ENCODE results near the gene IL21.

The IL21 gene

GRCh38 chr4:122632396-122633143 is 11.7 kb upstream of the IL21 start:
- no peak for DNase-seq

- DNase-seq, result no peak
These were observed 4.3 kb upstream of the IL21 start for GRCh38 chr4:122625156-122625555.

- no peak for DNase-seq
These were observed 3.3 kb upstream of the IL21 start for GRCh38 chr4:122624205-122624604.

GRCh38 chr4:122623637-122624166 is 2.8 kb upstream of the IL21 start:
- DNase-seq, result no peak

- no peak for DNase-seq
These were observed 1.5 kb upstream of the IL21 start for GRCh38 chr4:122622400-122622799.

- DNase-seq, result no peak
These were observed 1.3 kb downstream of the IL21 start for GRCh38 chr4:122619611-122620010.

GRCh38 chr4:122617597-122618593 is 3.0 kb downstream of the IL21 start:
- DNase-seq, result no peak

- no peak for DNase-seq
These were observed 3.8 kb downstream of the IL21 start for GRCh38 chr4:122616915-122617596.

GRCh38 chr4:122614621-122615020 is 6.2 kb downstream of the IL21 start:
- no peak for DNase-seq

- DNase-seq, result no peak
These were observed 8.3 kb downstream of the IL21 start for GRCh38 chr4:122612540-122612939.

GRCh38 chr4:122606364-122607043 is 14.4 kb downstream of the IL21 start:
- no peak for DNase-seq

GRCh38 chr4:122604146-122604545 is 16.7 kb downstream of the IL21 start:
- no peak for DNase-seq

- no peak for DNase-seq
These were observed 17.7 kb downstream of the IL21 start for GRCh38 chr4:122603156-122603574.

- no peak for DNase-seq
These were observed 18.4 kb downstream of the IL21 start for GRCh38 chr4:122602277-122603142.

GRCh38 chr4:122591196-122591595 is 29.7 kb downstream of the IL21 start:
- DNase-seq, result no peak

GRCh38 chr4:122588453-122589238 is 32.2 kb downstream of the IL21 start:
- no peak for DNase-seq

GRCh38 chr4:122584519-122584918 is 36.3 kb downstream of the IL21 start:
- DNase-seq, result no peak

GRCh38 chr4:122583906-122584305 is 37.0 kb downstream of the IL21 start:
- DNase-seq, result no peak

GRCh38 chr4:122577808-122578781 is 42.8 kb downstream of the IL21 start:
- peak; percentile 53 for DNase-seq
